OCI-M2 (cell line): ENCODE measurements around the gene CTU1.

Experiments
- DNase-seq: peaks from one replicate; lab custom pipeline; 2025; ENCODE audit not compliant: unreplicated experiment; lab: John Stamatoyannopoulos, UW

The CTU1 gene

GRCh38 chr19:51107406-51108065 is 673 bp downstream of the CTU1 start:
- no peak for DNase-seq

- DNase-seq: no peak
Observed at GRCh38 chr19:51103926-51104341, 4.3 kb downstream of the CTU1 start.

- DNase-seq: no peak
Observed at GRCh38 chr19:51102991-51103390, 5.2 kb downstream of the CTU1 start.

- DNase-seq: no peak
Observed at GRCh38 chr19:51101171-51101865, 6.9 kb downstream of the CTU1 start.

- no peak for DNase-seq
Observed at GRCh38 chr19:51100601-51101000, 7.6 kb downstream of the CTU1 start.

- no peak for DNase-seq
Observed at GRCh38 chr19:51099047-51099382, 9.2 kb downstream of the CTU1 start.

- DNase-seq: no peak
Observed at GRCh38 chr19:51098365-51099046, 9.7 kb downstream of the CTU1 start.

GRCh38 chr19:51097796-51098195 is 10.4 kb downstream of the CTU1 start:
- no peak for DNase-seq

GRCh38 chr19:51097166-51097738 is 11.0 kb downstream of the CTU1 start:
- DNase-seq: peak; percentile 31

- DNase-seq: no peak
Observed at GRCh38 chr19:51096473-51097165, 11.6 kb downstream of the CTU1 start.

- no peak for DNase-seq
Observed at GRCh38 chr19:51094696-51095279, 13.4 kb downstream of the CTU1 start.

- no peak for DNase-seq
Observed at GRCh38 chr19:51093510-51094345, 14.5 kb downstream of the CTU1 start.

GRCh38 chr19:51093101-51093500 is 15.1 kb downstream of the CTU1 start:
- DNase-seq: no peak

- DNase-seq: no peak
Observed at GRCh38 chr19:51091895-51092873, 16.0 kb downstream of the CTU1 start.

GRCh38 chr19:51091126-51091525 is 17.1 kb downstream of the CTU1 start:
- no peak for DNase-seq

- no peak for DNase-seq
Observed at GRCh38 chr19:51090471-51090870, 17.7 kb downstream of the CTU1 start.

- DNase-seq: no peak
Observed at GRCh38 chr19:51089786-51090185, 18.4 kb downstream of the CTU1 start.

- no peak for DNase-seq
Observed at GRCh38 chr19:51086153-51086850, 21.9 kb downstream of the CTU1 start.
